HG03135 (cell line): ENCODE measurements around the gene KCNE1.
"Not testable (repeated sequence)": the region's sequence is repeated elsewhere in the genome, so short reads cannot be mapped to it uniquely, and the experiment has no call there.

Source experiments
- ATAC-seq: cut with Tn5 transposase; IDR thresholded peaks from one replicate; pipeline ENCODE4 v1.9.1; 2021; ENCODE audit warnings: mild to moderate bottlenecking, moderate library complexity; ENCODE audit not compliant: unreplicated experiment

The KCNE1 gene

GRCh38 chr21:34514576-34515115 lies 2.6 kb upstream of the KCNE1 start:
- ATAC-seq: no peak

- ATAC-seq: no peak
Observed at GRCh38 chr21:34513129-34513675, 1.2 kb upstream of the KCNE1 start.

- ATAC-seq: no peak
Observed at GRCh38 chr21:34511181-34511580, 829 bp downstream of the KCNE1 start.

- ATAC-seq: peak; percentile 60
Observed at GRCh38 chr21:34510148-34511142, 1.6 kb downstream of the KCNE1 start.

GRCh38 chr21:34509151-34509550 lies 2.9 kb downstream of the KCNE1 start:
- ATAC-seq: no peak

GRCh38 chr21:34504595-34504994 lies 7.4 kb downstream of the KCNE1 start:
- no peak for ATAC-seq

- no peak for ATAC-seq
Observed at GRCh38 chr21:34502480-34503106, 9.4 kb downstream of the KCNE1 start.

- ATAC-seq: no peak
Observed at GRCh38 chr21:34501716-34502115, 10.3 kb downstream of the KCNE1 start.

- no peak for ATAC-seq
Observed at GRCh38 chr21:34500191-34500590, 11.8 kb downstream of the KCNE1 start.

GRCh38 chr21:34499116-34499515 lies 12.9 kb downstream of the KCNE1 start:
- no peak for ATAC-seq

- ATAC-seq: no peak
Observed at GRCh38 chr21:34498623-34499022, 13.4 kb downstream of the KCNE1 start.

GRCh38 chr21:34483854-34484253 lies 28.2 kb downstream of the KCNE1 start:
- ATAC-seq: not testable (repeated sequence)

GRCh38 chr21:34483435-34483834 lies 28.6 kb downstream of the KCNE1 start:
- not testable (repeated sequence) for ATAC-seq

GRCh38 chr21:34467333-34467732 lies 44.7 kb downstream of the KCNE1 start:
- not testable (repeated sequence) for ATAC-seq

GRCh38 chr21:34459426-34459825 lies 52.6 kb downstream of the KCNE1 start:
- ATAC-seq: not testable (repeated sequence)

GRCh38 chr21:34458266-34458665 lies 53.7 kb downstream of the KCNE1 start:
- not testable (repeated sequence) for ATAC-seq

- ATAC-seq: not testable (repeated sequence)
Observed at GRCh38 chr21:34456180-34456579, 55.8 kb downstream of the KCNE1 start.

GRCh38 chr21:34455628-34456027 lies 56.4 kb downstream of the KCNE1 start:
- not testable (repeated sequence) for ATAC-seq

- not testable (repeated sequence) for ATAC-seq
Observed at GRCh38 chr21:34447018-34447417, 65.0 kb downstream of the KCNE1 start.

GRCh38 chr21:34443486-34443885 lies 68.5 kb downstream of the KCNE1 start:
- ATAC-seq: not testable (repeated sequence)

- ATAC-seq: not testable (repeated sequence)
Observed at GRCh38 chr21:34429710-34430109, 82.3 kb downstream of the KCNE1 start.
